Activated T-cell treated with anti-CD3 and anti-CD28 coated beads, Interleukin-2, amount 50 U/mL, for 48 hours (primary cell): Measurements from ENCODE around the gene ZNF740.

Source experiments
- DNase-seq, 2 experiments: peaks; one replicate each; pipeline ENCODE4 v3.0.0-alpha.2; 2020

The ZNF740 gene

DNA sequence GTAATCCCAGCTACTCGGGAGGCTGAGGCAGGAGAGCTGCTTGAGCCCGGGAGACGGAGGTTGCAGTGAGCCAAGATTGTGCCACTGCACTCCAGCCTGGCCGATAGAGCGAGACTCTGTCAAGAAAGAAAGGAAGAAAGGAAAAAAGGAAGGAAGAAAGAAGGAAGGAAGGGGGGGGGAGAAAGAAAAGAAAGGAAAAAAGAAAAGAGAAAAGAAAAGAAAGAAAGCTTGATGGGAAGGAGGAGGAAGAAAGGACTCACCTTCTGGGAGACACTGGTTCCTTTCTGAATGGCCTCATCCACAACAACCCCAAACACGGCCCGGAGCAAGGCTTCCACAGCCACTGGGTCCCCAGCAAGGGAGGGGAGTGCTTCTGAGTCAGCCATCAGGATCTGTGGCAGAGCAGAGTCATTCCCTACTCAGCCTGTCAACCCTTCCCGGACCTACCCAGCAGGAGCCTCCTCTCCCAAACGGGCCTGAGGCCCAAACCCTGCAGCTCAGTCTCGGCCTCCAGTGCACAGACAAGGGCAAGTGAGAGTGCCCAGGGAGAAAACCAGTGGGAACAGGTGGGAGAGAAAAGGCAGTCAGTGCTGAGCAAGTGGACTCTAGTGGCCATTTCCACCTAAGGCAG is 7.3 kb upstream of the ZNF740 start:
- DNase-seq, result peak in 1 of 2 experiments; percentile 14

- peak; percentile 12 to 15 for DNase-seq
Measured at GRCh38 chr12:53174881-53175491, 5.5 kb upstream of the ZNF740 start.

GRCh38 chr12:53176750-53177149 is 3.8 kb upstream of the ZNF740 start:
- peak in 1 of 2 experiments; percentile 5 for DNase-seq

- peak in 1 of 2 experiments; percentile 10 for DNase-seq
Measured at GRCh38 chr12:53177447-53177846, 3.1 kb upstream of the ZNF740 start.

DNA sequence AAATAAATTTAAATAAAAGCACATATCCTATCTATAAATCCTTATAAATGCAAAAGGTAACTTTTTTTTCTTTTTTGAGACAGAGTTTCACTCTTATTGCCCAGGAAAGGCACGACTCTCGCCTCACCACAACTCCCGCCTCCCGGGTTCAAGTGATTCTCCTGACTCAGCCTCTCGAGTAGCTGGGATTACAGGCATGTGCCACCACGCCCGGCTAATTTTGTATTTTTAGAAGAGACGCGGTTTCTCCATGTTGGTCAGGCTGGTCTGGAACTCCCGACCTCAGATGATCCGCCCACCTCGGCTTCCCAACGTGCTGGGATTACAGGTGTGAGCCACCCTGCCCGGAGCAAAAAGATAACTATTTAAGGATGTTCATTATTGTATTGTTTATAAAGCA is 1.7 kb upstream of the ZNF740 start:
- DNase-seq, result peak; percentile 6 to 13

GRCh38 chr12:53179687-53180219 is 769 bp upstream of the ZNF740 start:
- DNase-seq, result no peak

DNA sequence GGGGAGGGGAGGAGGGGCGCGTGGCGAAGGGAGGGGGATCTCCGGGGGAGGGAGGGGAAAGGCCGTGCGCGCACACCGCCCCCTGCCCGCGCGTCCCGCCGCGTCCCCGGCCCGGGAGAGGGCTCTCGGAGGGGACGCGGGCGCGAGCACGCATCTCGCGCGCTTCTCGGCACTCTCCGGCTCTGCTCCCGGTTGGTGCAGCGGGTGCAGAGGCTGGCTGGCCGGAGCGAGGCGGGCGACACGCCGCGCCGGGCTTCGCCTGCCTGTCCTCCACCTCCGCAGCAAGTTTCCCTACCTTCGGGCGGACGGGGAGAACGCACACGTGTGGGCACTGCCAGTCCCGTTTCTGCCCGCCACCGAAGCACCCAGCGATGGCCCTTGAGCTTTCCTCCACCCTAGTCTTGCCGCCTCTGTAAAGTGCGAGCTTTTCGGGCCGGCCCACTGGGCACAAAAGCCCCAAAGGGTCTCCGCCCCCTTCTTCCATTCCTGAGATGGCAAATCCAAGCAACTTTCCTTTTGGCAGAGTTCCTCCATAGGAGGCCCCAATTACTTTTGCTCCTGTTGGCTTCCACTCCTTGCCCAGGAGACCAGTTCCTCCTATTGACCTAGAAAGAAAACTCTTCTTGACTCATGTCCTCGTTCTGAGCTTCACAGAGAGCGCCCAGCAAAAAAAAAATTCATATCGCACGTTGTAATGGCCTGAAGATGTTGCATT is 566 bp downstream of the ZNF740 start:
- peak; percentile 80 to 84 for DNase-seq

DNA sequence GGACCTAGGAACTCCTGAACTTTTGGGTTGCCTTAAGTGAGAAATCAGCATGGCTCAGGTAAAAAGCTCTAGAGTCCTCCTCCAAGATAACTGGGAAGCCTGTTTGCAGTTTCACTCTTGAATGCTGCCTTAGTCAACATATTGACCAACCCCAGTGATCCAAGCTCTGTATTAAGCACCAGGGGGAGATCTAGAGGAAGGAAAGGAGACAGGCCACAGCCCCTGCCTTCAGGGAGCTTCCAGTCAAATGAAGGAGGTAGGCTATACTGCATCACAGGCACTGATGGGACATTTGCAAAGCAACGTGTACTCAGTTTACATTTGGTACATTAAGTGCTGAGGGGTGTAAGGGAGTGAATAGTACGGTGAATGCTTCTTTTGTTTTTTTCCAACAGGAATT is 1.4 kb downstream of the ZNF740 start:
- peak in 1 of 2 experiments; percentile 19 for DNase-seq

DNA sequence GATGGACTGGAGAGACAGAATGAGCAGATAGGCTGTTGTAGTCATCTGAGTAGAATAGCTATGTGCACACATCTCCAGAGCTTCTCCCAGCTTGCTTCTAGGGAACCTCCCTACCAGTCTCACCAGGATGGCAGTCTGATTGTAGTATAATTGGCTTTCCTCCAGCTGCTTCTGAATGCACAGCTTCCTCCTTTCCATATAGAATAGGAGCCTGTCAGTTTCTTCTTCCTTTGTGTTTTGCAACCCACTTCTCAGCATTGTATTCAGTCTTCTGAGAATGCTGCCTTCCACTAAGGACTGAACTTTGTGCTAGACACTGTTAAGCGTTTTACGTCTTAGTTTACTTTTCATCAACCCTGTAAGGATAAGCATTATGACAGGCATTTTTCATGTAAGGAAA is 2.4 kb downstream of the ZNF740 start:
- DNase-seq, result peak; percentile 11 to 15

GRCh38 chr12:53184828-53185227 is 4.3 kb downstream of the ZNF740 start:
- peak; percentile 14 to 20 for DNase-seq

- DNase-seq, result peak; percentile 12 to 13
Measured at GRCh38 chr12:53185582-53186153, 5.1 kb downstream of the ZNF740 start.

- no peak for DNase-seq
Measured at GRCh38 chr12:53186745-53187144, 6.2 kb downstream of the ZNF740 start.

DNA sequence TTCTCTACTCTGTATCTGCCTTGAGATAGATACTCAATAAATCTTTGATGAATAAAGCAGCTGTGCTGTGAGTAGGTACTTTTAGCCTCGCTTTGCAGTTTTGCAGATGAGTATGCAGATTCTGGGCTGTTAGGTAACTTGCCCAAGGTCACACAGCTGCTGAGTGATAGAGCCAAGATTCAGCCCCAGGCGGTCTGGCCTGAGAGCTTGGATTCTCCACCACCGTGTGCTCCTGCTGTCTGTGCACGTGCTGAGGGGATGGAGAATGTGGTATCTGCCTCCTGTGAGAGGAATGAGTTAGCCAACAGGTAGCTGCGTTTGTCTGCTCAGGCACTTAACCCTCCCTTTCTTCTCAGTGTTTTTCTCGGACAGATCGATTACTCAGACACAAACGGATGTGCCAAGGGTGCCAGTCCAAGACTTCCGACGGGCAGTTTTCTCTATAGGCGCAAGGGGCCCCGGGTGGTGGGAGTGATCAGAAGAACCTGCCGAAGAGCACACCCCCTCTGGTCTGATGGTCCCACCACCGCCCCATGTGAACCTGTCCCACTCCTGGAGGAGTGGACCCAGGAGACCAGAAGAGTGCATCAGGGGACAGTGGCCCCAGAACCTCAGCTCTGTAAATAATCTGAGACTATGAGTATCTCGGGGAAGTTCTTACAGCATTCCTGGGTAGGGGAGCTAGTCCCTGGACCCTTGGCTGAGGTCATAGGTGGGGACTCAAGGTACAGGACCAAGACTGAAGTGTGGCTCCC is 6.8 kb downstream of the ZNF740 start:
- DNase-seq, result peak in 1 of 2 experiments; percentile 13

DNA sequence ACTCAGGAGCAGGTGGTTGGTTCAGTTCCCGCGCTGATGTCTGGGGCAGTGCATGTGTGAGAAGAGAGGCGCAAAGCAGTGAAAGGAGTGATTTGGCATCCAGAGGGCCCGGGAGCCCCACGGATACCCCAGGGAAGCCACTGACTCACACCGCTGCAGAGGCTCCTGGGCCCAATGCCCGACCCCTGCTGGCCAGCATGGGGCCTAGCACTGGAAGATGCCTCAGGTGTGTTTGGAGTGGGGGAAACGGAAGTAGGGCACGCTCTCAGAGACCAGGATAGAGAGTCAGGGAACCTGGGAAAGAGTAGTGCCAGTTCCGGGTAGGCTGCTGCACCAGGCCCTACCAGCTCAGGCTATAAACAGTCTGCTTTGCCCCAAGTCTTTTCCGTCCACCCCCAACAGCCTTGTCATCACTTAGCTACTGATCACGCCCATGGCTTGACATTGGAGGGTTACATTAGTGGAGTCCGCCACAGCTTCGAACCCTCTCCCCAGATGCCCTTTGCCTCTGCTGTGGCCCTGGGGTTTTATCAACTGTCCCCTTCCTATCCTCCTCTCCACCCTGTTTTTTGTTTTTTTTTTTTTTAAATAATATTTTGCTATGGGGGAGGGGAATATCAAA is 9.7 kb downstream of the ZNF740 start:
- peak; percentile 64 to 75 for DNase-seq

DNA sequence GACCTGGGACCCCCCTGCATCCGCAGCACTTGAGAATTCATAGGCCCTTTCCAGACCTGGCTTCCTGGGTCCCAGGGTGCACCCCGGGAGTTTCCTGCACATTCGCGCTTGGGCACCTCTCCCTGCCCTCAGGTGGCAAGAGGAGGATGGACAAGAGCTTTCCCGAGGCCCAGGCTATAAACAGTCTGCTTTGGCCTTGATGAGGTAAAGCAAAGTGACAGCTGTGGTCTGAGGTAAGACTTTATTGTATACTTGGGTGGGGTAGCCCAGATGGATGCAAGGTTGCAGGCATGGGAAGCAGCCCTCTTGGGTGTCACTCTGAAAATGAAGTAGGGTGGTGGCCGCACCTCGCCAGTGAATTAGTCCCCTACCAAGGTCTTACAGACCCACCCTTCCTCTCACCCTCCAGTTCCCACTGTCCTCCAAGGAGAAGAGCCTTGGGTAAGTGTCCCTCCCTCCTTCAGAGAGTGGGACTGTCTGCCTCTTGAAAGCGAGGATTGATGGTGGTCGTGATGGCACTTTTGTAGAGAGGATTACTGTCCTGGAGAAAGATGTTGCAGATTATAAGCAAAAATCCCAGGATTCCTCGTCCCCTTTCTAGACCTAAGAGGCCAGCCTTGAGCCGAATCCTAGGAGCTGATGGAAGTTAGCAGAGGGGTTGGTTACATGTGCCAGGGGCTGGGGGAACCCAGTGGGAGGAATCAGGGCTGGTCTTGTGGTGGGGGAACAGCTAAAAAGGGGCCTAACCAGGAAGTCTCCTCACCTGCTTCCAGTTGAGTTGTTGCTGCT is 10.8 kb downstream of the ZNF740 start:
- DNase-seq, result peak in 1 of 2 experiments; percentile 15

DNA sequence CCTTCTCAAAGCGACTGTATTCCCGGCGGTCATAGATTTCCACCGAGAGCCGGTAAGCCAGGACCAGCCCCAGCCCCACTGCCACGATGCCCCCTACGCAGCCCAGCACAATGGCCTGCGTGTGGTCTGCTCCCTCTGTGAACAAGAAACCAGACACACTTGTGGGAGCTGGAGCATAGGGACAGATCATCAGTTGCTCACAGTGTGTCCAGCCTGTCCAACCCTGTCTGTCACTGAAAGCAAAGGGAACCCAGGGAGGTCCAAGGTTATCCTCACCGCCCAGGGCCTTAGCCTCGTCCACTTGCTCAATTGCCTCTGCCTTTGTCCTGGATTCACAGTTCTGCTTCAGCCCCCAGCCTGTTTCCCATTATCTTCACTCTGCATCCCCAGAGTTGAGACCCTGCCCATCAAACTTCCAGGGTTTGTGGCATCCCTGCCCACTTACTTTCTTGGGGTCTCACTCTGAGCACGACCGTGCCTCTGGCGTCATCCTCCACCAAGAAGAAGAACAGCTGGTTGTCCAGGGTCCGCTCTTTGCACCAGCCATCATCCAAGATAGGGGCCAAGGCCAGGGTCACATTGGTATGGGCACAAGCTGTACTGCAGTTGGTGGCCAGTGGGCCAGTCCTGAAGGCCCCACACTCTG is 11.5 kb downstream of the ZNF740 start:
- DNase-seq, result no peak

- no peak for DNase-seq
Measured at GRCh38 chr12:53192531-53193021, 12.1 kb downstream of the ZNF740 start.

GRCh38 chr12:53193040-53193439 is 12.5 kb downstream of the ZNF740 start:
- no peak for DNase-seq

DNA sequence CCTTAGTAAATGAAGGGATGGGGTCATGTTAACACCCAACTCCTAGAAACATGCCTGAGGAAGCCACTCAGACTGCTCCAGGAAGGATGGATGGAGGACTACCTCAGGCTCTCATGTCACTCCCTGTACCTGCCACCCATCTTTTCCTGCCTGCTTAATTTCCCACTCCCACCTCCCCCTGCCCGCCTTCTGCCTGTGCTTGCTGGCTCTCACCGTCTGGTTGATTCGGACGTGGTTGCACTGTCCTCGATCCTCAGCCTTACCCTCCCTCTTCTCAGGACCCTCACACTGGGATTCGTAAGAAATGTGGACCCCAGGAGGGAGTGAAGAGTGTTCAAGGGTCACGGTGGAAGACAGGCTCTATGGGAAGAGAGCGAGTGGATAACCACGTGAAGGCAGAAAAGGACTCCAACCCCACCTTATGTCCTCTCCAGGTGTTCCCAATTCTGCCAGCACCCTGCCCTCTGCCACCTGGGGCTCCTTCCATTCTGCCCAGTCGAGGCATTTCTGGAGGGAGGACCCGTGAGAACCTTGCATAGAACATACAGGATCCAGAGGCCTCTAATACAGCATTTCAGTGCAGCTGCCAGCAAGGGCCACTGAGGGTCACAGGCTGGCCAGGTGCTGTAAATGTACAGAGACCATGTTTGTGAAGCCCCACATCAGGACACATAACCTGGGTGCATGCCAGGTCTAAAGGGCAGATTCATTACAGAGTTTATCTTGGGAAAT is 13.6 kb downstream of the ZNF740 start:
- no peak for DNase-seq

- no peak for DNase-seq
Measured at GRCh38 chr12:53194973-53195372, 14.5 kb downstream of the ZNF740 start.
